Endothelial cell of umbilical vein (primary cell): Measurements from ENCODE around the gene NBEA. TPM values are rescaled to one million over a fixed set of nuclear protein-coding genes. Genes with fewer than 3 reads are reported as not detected.

Experiments used
- BruUV-seq: library from RNA; stranded (reverse); fragments of 400-500 nt; replicated peaks from 2 replicates; lab custom pipeline; 2021; lab: Mats Ljungman, UMichigan
- CTCF ChIA-PET: fragments of 300-600, 350-600 bp; sonication (Branson Sonifier 250); formaldehyde crosslinking; loops from one replicate; lab custom pipeline; 2021; ENCODE audit warnings: antibody characterized with exemption, inconsistent platforms; lab: Charles Lee
- POLR2A ChIA-PET: fragments of 300-600, 350-600 bp; sonication (Branson Sonifier 250); formaldehyde crosslinking; loops from one replicate; lab custom pipeline; 2021; ENCODE audit warnings: antibody characterized with exemption, inconsistent platforms; lab: Charles Lee
- DNase-seq: peaks from one replicate; pipeline ENCODE4 v3.0.0-alpha.2; 2011; ENCODE audit warnings: low read depth, low spot score
- FAIRE-seq: peaks from 2 replicates; lab custom pipeline; 2011; peaks lifted over from hg19 to GRCh38; lab: Jason Lieb, UNC
- H2AFZ ChIP-seq: 2 replicates; pipeline ENCODE4 v1.6.0; 2012; ENCODE audit warnings: low read depth, low read length, control low read depth, inconsistent platforms
- H3K27ac ChIP-seq: 2 replicates; pipeline ENCODE4 v1.5.1; 2011; ENCODE audit warnings: low read depth, mild to moderate bottlenecking, control low read depth, low read length, moderate library complexity; ENCODE audit not compliant: insufficient read depth
- H3K27me3 ChIP-seq, 2 experiments: 2 replicates each; pipeline versions ENCODE4 v1.6.0 to v1.6.1; 2011; ENCODE audit warnings: low read length in 2 of 2, mixed read lengths in 1 of 2; ENCODE audit not compliant: control insufficient read depth in 2 of 2, insufficient read depth in 2 of 2
- H3K36me3 ChIP-seq, 2 experiments: 2 replicates in 1 of 2; 3 replicates in 1 of 2; pipeline ENCODE4 v1.5.1; 2011; ENCODE audit warnings: low read length in 2 of 2, mild to moderate bottlenecking in 1 of 2, moderate library complexity in 1 of 2; ENCODE audit not compliant: control insufficient read depth in 2 of 2, insufficient read depth in 2 of 2; ENCODE audit errors: extremely low read depth in 1 of 2
- H3K4me1 ChIP-seq: 3 replicates; pipeline ENCODE4 v1.5.1; 2011; ENCODE audit warnings: mild to moderate bottlenecking, low read length; ENCODE audit not compliant: control insufficient read depth, insufficient read depth; ENCODE audit errors: extremely low read depth
- H3K4me2 ChIP-seq: 2 replicates; pipeline ENCODE4 v1.6.1; 2011; ENCODE audit warnings: low read length, control low read depth, mixed read lengths; ENCODE audit not compliant: insufficient read depth
- H3K4me3 ChIP-seq, 3 experiments: fragments of 200-600 bp in 1 of 3; sonication (generic), shearing (Covaris generic) in 1 of 3; replicated peaks in 1 of 3; 2 replicates each; pipeline ENCODE4 v1.5.1; 2011 to 2016; ENCODE audit warnings: control low read depth in 3 of 3, low read length in 3 of 3, mild to moderate bottlenecking in 2 of 3, inconsistent platforms in 1 of 3, low read depth in 1 of 3, moderate library complexity in 1 of 3; ENCODE audit not compliant: insufficient read depth in 1 of 3
- H3K79me2 ChIP-seq: 2 replicates; pipeline ENCODE4 v1.6.0; 2012; ENCODE audit warnings: low read length, inconsistent platforms; ENCODE audit not compliant: control insufficient read depth, insufficient read depth
- H3K9ac ChIP-seq: replicated peaks from 2 replicates; pipeline ENCODE3; 2011; ENCODE audit warnings: low read length, control low read depth; ENCODE audit not compliant: insufficient read depth; ENCODE audit errors: extremely low read depth
- H3K9me1 ChIP-seq: replicated peaks from 3 replicates; pipeline ENCODE4 v1.6.0; 2011; ENCODE audit warnings: mild to moderate bottlenecking, low read length; ENCODE audit not compliant: control insufficient read depth, insufficient read depth; ENCODE audit errors: extremely low read depth
- H3K9me3 ChIP-seq: replicated peaks from 2 replicates; pipeline ENCODE4 v1.5.1; 2012; ENCODE audit warnings: low read length, inconsistent platforms; ENCODE audit not compliant: control insufficient read depth, insufficient read depth
- H4K20me1 ChIP-seq: replicated peaks from 2 replicates; pipeline ENCODE3; 2011; ENCODE audit warnings: mild to moderate bottlenecking, low read length; ENCODE audit not compliant: control insufficient read depth, insufficient read depth; ENCODE audit errors: extremely low read depth
- EZH2 ChIP-seq: IDR thresholded peaks from 2 replicates; pipeline ENCODE4 v1.6.1; 2012; ENCODE audit warnings: borderline replicate concordance, low read depth, mild to moderate bottlenecking, moderate library complexity, low read length, inconsistent platforms; ENCODE audit not compliant: severe bottlenecking
- FOS ChIP-seq: IDR thresholded peaks from 2 replicates; pipeline ENCODE4 v1.6.1; 2011; ENCODE audit warnings: mild to moderate bottlenecking, low read length, moderate library complexity, borderline replicate concordance; ENCODE audit not compliant: insufficient read depth
- GATA2 ChIP-seq: IDR thresholded peaks from 2 replicates; pipeline ENCODE4 v1.7.0; 2011; ENCODE audit warnings: low read depth, mild to moderate bottlenecking, moderate library complexity, mixed read lengths, low read length; ENCODE audit not compliant: insufficient read length, insufficient read depth
- JUN ChIP-seq: IDR thresholded peaks from 2 replicates; pipeline ENCODE4 v1.6.1; 2011; ENCODE audit warnings: borderline replicate concordance, low read depth; ENCODE audit not compliant: insufficient read length, insufficient read depth
- MYC ChIP-seq: IDR thresholded peaks from one replicate; pipeline ENCODE4 v1.6.1; 2011; ENCODE audit warnings: mild to moderate bottlenecking, low read depth, low read length
- POLR2A ChIP-seq: IDR thresholded peaks from 2 replicates; pipeline ENCODE4 v1.6.1; 2012; ENCODE audit warnings: low read depth, mild to moderate bottlenecking, control low read depth, low read length
- POLR2AphosphoS5 ChIP-seq: IDR thresholded peaks from 2 replicates; pipeline ENCODE4 v1.6.1; 2012; ENCODE audit warnings: low read depth, mild to moderate bottlenecking, control low read depth, low read length, moderate library complexity; ENCODE audit not compliant: insufficient read depth
- dilution Hi-C: fragments of 300-500 bp; cut with MboI; formaldehyde crosslinking; loops from one replicate; pipeline ENCODE4 v1.15.0; 2019; ENCODE audit warnings: low sequenced_read_pairs; ENCODE audit not compliant: extremely low pct_ligation_motif_present
- intact Hi-C: fragments of 100-400 bp; cut with micrococcal nuclease; formaldehyde crosslinking; loops from one replicate; pipeline ENCODE4 v1.10.0; 2022
- polyA plus RNA-seq, 4 experiments: library from polyadenylated mRNA; depleted of rRNA in 3 of 4; stranded (reverse) in 3 of 4; unstranded in 1 of 4; fragments of >200 nt; gene quantifications; 2 replicates each; pipeline versions ENCODE4 v1.2.1 to v1.2.3, GENCODE V29; 2011 to 2012; ENCODE audit warnings: missing spikeins in 1 of 4
- total RNA-seq: library from RNA; stranded (reverse); gene quantifications from 2 replicates; pipeline ENCODE4 v1.2.3, GENCODE V29; 2021
- TF ChIP-seq, protein P1 (sequence below): IDR thresholded peaks from 2 replicates; pipeline ENCODE4 v1.6.1; 2011; ENCODE audit not compliant: insufficient read depth, insufficient read length
- TF ChIP-seq, protein P2 (sequence below), 2 donors: IDR thresholded peaks; 1 replicate in 1 of 2; 2 replicates in 1 of 2; pipeline ENCODE4 v1.5.1; 2011; ENCODE audit warnings: low read length in 2 of 2, mild to moderate bottlenecking in 2 of 2, moderate library complexity in 2 of 2, control low read depth in 1 of 2, inconsistent platforms in 1 of 2, low read depth in 1 of 2; ENCODE audit not compliant: insufficient read depth in 1 of 2; ENCODE audit errors: extremely low read depth in 1 of 2

Gene NBEA
- total and polyA plus RNA-seq, 2 donors (not counting 3 experiments of a cell fraction or from before 2014, with no cell fraction given) = 3.0 to 4.8 TPM

DNA sequence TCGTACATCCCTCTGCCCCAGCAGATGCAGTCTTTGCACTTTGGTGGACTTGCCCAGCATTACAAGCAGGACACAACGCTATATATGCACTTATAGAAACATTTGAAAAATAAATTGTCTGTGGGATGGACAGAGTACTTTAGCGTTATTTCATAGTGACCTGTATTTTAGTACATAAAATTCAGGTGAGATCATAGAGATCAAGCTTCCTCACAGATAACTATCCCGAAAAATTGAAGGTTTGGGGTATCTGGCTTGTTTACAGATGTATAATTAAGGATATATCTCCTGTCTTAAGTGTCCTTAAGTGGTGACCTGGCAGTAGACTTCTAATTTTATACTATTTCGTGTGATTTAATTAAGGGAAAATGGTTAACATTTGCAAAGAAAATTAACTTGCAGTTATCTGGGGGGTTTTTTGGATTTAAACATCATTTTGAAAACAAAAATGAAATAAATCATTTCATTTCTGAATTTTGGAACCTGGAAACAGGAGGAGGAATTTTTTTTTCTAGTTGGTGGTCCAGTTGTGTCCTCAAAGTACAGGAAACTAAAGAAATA lies 535.4 kb downstream of the NBEA start:
- dilution Hi-C loops = no loop called here
- no peak overlapping the region for H2AFZ ChIP-seq
- no peaks in the 10 kb centered on the region for H3K27me3 ChIP-seq
- no peak for FAIRE-seq
- H4K20me1 ChIP-seq = no peaks in the 10 kb centered on the region
- H3K27ac ChIP-seq = no peak overlapping the region
- H3K9ac ChIP-seq = no peak overlapping the region
- no peak overlapping the region for H3K4me2 ChIP-seq
- intact Hi-C loops = loop anchor here (10.0 kb wide), 1 partner anchor 263 kb away; no protein-coding TSS in a partner anchor
- DNase-seq = no peak
- H3K9me3 ChIP-seq = no peaks in the 10 kb centered on the region
- no peaks in the 10 kb centered on the region for H3K79me2 ChIP-seq
- TF ChIP-seq POLR2AphosphoS5 (no peak), EZH2 (no peak), GATA2 (no peak), FOS (no peak), JUN (no peak), POLR2A (no peak), MYC (no peak)
- TF ChIP-seq, protein P1, sequence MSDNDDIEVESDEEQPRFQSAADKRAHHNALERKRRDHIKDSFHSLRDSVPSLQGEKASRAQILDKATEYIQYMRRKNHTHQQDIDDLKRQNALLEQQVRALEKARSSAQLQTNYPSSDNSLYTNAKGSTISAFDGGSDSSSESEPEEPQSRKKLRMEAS = no peak
- TF ChIP-seq, protein P2, sequence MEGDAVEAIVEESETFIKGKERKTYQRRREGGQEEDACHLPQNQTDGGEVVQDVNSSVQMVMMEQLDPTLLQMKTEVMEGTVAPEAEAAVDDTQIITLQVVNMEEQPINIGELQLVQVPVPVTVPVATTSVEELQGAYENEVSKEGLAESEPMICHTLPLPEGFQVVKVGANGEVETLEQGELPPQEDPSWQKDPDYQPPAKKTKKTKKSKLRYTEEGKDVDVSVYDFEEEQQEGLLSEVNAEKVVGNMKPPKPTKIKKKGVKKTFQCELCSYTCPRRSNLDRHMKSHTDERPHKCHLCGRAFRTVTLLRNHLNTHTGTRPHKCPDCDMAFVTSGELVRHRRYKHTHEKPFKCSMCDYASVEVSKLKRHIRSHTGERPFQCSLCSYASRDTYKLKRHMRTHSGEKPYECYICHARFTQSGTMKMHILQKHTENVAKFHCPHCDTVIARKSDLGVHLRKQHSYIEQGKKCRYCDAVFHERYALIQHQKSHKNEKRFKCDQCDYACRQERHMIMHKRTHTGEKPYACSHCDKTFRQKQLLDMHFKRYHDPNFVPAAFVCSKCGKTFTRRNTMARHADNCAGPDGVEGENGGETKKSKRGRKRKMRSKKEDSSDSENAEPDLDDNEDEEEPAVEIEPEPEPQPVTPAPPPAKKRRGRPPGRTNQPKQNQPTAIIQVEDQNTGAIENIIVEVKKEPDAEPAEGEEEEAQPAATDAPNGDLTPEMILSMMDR (IDR thresholded peaks at IDR 0.05; ENCODE audit: extremely low read depth in 1 of 2, insufficient read depth in 1 of 2, low read depth in 1 of 2, low read length in 2 of 2) = no peak
- no peaks in the 10 kb centered on the region for H3K4me1 ChIP-seq
- POLR2A ChIA-PET = no interaction called here
- H3K9me1 ChIP-seq = peaks cover 2% of the 10 kb centered on the region
- H3K4me3 ChIP-seq = no peak overlapping the region
- CTCF ChIA-PET = no interaction called here
- H3K36me3 ChIP-seq = no peaks in the 10 kb centered on the region
- BruUV-seq = no TSS peak
